ENCODE results near the gene TSC22D2.

GRCh38 chr3:150428562-150428961 lies 20.5 kb downstream of the TSC22D2 start:
- TF ChIP-seq CTCF (IDR thresholded peaks at IDR 0.05) (no peak), ZFX (IDR thresholded peaks at IDR 0.05; ENCODE audit: borderline replicate concordance) (no peak)
